ENCODE results near the gene SAMHD1.
A peak's percentile ranks its signal among the peaks of the same experiment; 100 is the strongest.

The SAMHD1 gene

DNA sequence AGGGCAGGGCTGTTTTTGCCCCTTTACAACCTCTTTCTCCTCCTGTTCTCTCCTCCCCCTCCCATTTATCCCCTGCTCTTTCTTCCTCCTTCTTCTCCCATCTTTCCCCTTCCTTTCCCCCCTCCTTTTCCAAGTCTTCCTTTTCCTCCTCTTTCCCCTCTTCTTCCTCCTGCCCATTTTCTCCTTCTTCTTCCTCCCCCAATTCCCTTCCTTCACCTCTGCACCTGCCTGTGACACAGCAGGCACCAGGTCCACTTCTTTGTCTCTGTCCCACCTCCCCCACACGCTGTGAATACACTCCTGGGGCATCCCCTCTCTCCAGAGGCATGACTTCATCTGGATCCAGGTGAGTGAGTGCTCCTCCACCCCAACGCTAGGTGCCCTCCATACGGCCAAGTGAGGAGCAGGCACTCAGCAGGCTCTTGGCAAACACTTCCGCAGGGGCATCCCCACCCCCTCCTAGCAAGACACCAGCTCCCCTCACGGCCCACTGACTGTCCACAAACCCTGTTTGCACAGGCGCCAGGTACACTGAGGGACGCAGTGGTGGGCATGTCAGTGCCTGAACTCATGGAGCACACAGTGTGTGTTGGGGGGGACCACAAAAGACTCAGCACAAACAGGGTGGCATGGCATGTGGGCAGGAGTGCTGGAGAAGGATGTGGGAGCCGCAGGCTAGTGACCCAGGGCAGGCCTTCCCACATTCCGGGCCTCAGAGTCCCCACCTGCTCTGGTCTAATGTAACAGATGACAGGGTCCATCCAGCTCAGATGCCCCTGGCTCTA is 86.2 kb downstream of the SAMHD1 start:
- FAIRE-seq (no peak), DNase-seq (ENCODE audit: insufficient read length) (no peak)
- no peak for TF ChIP-seq POLR2AphosphoS5 (IDR thresholded peaks at IDR 0.05; ENCODE audit: low read depth, low read length)
- no peak for TF ChIP-seq TAF1 (IDR thresholded peaks at IDR 0.05; ENCODE audit: borderline replicate concordance, low read depth, low read length)
- no peak for TF ChIP-seq POLR2A (IDR thresholded peaks at IDR 0.05; ENCODE audit: low read depth, low read length)

DNA sequence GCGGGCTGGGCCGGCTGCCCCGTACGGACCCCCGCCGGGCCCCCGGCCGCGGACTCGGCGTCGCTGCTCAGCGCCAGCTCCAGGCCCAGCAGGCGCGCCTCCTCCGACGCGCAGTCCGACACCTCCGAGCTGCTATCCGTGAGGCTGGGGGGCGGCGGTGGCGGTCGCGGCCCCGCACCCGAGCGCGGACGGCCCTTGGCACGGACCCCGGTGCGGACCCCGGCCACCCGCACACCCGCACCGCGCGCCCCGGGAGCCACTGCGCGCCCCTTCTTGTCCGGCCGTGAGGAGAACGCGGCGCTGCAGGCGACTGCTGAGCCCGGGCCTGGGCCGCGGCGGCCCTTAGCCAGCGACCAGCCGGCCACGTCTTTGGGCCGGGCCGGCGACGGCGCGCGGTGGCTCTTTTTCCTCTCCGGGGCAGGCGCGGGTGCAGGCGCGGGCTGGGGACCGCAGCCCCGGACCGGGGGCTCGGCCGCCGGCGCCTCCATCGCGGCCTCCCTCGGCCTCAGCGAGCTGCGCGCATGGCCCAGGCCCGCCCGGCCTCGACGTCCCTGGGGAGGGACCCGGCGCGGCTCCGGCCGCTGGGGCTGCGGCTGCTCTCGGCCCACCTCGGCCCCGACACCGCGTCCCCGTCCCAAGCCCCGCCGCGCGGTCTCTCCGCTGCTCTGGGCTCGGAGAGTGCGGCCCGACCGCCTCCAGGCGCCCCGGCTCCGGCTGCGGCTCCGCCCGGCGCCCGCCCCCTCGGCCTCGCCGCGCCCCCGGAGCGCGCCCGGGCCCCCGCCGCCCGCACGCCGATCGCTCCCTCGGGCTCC is 88.4 kb downstream of the SAMHD1 start:
- no peak for TF ChIP-seq POLR2A (IDR thresholded peaks at IDR 0.05; ENCODE audit: low read depth, low read length)
- no peak for TF ChIP-seq POLR2AphosphoS5 (IDR thresholded peaks at IDR 0.05; ENCODE audit: low read depth, low read length)
- TF ChIP-seq TAF1 (IDR thresholded peaks at IDR 0.05; ENCODE audit: borderline replicate concordance, low read depth, low read length) = no peak
- no peak for DNase-seq (ENCODE audit: insufficient read length)
- no peak for FAIRE-seq

DNA sequence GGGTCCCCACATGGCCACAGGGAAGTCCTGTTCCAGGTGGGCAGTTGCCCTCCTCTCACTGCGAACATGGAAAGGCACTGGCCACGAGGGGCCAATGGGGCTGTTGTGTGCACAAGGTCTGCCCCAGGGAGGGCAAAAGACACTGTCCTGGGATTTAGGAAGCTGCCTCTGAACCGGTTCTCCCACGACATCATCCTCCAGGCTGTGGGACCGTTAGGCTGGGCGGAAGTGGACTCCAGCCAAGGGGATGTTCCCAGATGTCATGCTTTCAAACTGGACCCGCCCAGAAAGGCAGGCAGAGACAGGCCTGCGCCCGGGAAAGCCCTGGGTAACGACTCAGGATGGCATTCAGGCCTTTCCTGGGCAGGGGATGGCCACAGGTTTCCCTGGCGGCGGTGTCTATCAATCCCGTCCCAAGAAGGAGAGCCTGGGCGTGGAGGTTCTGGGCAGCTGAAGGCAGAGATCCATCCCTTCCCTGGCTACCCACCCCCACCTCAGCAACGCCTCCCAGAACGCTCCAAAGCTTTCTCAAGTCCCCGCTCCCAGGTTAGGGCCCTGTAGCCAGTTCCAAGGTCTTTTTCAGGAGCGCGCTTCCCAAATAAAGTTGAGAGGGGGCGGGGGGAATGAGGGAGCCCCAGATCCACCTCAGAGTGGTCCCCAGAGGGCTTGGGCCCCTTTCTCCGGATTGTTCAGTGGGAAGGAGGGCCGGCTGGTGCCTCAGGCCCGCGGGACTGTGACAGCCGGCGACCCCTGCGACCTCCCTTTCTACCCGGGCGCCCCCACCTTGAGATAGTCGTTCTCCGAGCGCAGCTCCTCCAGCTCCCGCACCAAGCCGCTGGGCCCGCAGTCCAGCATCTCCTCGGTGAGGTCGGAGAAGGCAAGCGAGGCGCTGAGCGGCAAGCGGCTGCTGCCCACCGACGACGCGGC is 89.4 kb downstream of the SAMHD1 start:
- FAIRE-seq (no peak), DNase-seq (ENCODE audit: insufficient read length) (no peak)
- no peak for TF ChIP-seq POLR2AphosphoS5 (IDR thresholded peaks at IDR 0.05; ENCODE audit: low read depth, low read length)
- TF ChIP-seq POLR2A (IDR thresholded peaks at IDR 0.05; ENCODE audit: low read depth, low read length) = no peak
- TF ChIP-seq TAF1 (IDR thresholded peaks at IDR 0.05; ENCODE audit: borderline replicate concordance, low read depth, low read length) = no peak

DNA sequence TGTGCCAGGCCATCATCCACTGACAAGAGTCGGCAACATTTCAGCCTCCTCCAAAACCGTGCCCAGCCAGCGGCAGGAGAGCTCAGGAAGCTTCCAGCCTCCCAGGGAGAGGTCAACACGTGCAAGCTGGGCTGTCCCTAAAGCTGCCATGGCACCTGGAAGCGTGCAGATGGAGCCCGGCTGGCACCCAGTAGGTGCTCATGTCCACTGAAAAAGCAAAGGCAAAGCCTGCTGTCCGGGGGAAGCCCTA is 90.0 kb downstream of the SAMHD1 start:
- no peak for TF ChIP-seq POLR2A (IDR thresholded peaks at IDR 0.05; ENCODE audit: low read depth, low read length)
- no peak for TF ChIP-seq POLR2AphosphoS5 (IDR thresholded peaks at IDR 0.05; ENCODE audit: low read depth, low read length)
- no peak for TF ChIP-seq TAF1 (IDR thresholded peaks at IDR 0.05; ENCODE audit: borderline replicate concordance, low read depth, low read length)
- no peak for DNase-seq (ENCODE audit: insufficient read length)
- FAIRE-seq = no peak

DNA sequence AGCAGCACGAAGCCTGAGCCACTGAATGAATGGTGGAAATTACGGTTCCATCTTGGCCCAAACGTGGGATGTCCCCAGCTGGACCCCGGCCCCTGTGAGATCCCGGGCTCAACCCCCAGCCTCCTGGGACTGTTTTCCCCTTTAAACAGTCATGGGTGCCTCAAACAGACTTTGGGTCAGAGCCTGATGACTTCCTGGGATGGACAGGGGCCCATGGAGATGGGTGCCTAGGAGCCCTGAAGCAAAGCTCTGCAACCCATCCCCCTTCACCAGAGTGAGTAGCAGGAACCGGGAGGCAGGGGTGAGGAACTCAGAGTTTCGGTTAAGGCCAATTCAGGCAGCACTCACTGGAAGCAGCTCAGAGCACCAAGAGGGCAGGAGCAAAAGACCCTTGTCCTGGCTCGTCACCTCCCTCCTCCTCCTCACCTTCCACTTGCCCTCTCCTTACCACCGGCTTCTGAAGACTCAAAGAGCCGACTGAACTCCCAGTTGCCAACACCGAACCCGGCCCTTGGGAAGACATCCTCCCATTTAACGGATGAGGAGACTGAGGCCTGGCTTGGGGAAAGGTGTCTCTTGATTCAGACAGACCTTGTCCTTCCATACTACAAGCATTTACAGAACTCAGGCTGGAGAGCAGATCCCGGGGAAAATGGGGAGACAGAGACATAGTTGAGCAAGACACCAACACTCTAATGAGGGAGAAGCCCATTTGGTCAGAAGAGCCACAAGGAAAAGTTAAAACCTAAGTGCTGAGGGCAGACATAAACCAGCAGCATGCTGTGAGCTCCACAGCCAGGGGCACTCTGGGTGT is 90.5 kb downstream of the SAMHD1 start:
- FAIRE-seq = no peak
- TF ChIP-seq POLR2AphosphoS5 (IDR thresholded peaks at IDR 0.05; ENCODE audit: low read depth, low read length) (no peak), POLR2A (IDR thresholded peaks at IDR 0.05; ENCODE audit: low read depth, low read length) (no peak), TAF1 (IDR thresholded peaks at IDR 0.05; ENCODE audit: borderline replicate concordance, low read depth, low read length) (no peak)

DNA sequence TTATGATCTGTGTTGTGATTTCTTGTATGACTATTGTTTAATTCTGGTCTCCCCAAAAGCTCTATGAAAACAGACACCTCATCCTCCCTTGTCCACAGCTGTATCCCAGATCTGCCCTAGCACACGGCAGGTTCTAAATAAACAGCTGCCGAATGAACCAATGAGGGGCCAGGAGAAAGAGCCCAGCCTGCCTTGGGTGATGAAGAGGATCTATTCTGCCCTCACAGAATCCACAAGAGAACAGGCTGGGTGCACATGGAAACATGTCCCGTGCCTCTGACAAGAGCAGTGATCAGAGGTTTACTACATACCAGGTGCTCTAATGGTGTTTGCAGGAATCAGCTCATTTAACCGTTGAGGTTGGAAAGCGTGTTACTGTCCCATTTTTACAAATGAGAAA is 91.2 kb downstream of the SAMHD1 start:
- FAIRE-seq = no peak
- TF ChIP-seq POLR2A (IDR thresholded peaks at IDR 0.05; ENCODE audit: low read depth, low read length) (no peak), POLR2AphosphoS5 (IDR thresholded peaks at IDR 0.05; ENCODE audit: low read depth, low read length) (no peak), TAF1 (IDR thresholded peaks at IDR 0.05; ENCODE audit: borderline replicate concordance, low read depth, low read length) (no peak)
- no peak for DNase-seq (ENCODE audit: insufficient read length)

More for the DNA sequence above, 90.5 kb downstream of the SAMHD1 start:
- DNase-seq (ENCODE audit: insufficient read length) = no peak

DNA sequence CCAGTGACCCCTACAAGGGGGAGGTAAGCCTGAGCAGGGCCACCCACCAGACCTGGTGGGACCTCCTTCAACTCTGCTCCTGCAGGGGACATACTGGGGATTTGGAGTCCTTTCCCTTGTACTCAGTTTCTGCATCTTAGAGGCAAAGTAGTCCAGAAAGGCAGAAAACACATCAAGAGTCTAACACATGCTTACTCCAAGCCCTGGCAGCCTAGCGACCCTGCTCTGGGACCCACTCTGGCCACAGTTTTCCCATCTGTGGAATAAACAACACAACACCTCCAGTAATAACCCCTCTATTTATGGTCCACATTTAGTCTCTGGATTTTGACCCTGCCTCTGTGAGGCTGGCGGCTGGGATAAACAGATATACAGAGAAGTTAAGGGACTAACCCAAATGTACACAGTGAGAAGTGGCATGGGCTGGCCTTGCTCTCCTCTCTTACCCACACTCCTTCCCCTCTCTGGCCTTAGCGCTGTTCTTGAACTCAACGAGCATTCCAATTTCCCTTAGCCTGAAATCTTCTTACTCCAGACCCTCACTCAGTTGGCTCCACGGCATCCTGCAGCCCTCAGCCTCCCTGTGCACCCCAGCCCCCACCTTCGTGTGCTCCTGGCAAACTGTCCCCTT is 91.7 kb downstream of the SAMHD1 start:
- no peak for FAIRE-seq
- TF ChIP-seq POLR2A (IDR thresholded peaks at IDR 0.05; ENCODE audit: low read depth, low read length) (no peak), TAF1 (IDR thresholded peaks at IDR 0.05; ENCODE audit: borderline replicate concordance, low read depth, low read length) (no peak), POLR2AphosphoS5 (IDR thresholded peaks at IDR 0.05; ENCODE audit: low read depth, low read length) (no peak)
- no peak for DNase-seq (ENCODE audit: insufficient read length)

DNA sequence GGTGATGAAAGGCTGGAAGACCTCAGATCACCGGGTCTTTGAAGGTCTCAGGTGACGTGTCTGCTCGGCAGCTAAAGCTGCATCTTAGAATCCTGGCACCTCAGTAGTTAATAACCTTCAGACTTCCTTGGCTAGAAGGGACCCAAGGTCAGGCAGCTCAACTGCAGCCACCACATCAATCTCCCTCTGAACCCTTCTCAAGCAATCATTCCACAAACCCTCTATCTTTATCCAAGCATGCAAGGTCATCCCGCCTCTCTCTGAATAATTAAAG is 92.3 kb downstream of the SAMHD1 start:
- TF ChIP-seq TAF1 (IDR thresholded peaks at IDR 0.05; ENCODE audit: borderline replicate concordance, low read depth, low read length) = no peak
- TF ChIP-seq POLR2AphosphoS5 (IDR thresholded peaks at IDR 0.05; ENCODE audit: low read depth, low read length) = no peak
- TF ChIP-seq POLR2A (IDR thresholded peaks at IDR 0.05; ENCODE audit: low read depth, low read length) = no peak

DNA sequence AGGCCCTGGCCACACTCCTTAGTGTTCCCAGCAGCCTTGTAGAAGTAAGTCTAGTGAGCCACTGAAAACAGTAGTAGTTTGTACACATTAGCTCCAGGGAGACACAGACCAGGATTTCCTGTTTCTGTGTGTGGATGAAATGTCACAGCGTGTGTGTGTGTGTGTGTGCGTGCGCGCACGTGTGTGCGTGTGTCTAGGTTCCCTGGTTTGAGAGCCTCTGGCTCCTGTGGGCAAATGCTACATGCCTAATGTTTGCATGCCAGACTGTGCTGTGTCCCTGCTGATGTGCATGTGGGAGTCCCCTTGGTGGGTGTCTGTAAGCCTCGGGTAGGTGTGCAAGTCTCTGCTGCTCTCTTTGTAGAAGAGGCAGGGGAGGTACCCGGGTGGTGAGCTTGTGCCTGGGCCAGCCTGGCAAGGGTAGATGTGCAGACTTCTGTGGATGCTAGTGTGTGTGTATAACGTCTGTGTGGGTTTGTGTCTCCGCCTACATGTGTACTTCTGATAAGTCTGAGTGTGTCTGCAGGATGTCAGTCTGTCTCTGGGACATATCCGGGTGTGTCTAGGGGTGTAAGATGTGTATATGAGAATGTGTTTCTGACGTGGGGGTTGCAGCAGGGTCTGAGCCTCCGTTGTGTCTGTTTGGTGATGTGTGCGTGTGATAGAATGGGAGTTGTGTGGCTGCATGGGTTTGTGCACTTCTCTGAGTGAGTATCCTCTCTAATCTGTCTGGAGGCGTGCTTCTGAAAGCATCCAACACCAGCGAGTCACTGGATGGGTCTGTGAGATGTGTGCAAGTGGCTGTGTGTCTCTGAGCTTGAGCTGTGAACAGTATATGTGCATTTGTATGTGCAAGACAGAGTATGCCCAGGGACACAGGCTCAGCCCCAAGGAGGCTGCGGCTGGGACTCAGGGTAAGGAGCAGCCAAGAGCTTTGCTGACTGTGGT is 94.5 kb downstream of the SAMHD1 start:
- no peak for DNase-seq (ENCODE audit: insufficient read length)
- no peak for TF ChIP-seq TAF1 (IDR thresholded peaks at IDR 0.05; ENCODE audit: borderline replicate concordance, low read depth, low read length)
- TF ChIP-seq POLR2AphosphoS5 (IDR thresholded peaks at IDR 0.05; ENCODE audit: low read depth, low read length) = 0 out of 2 replicates have a peak, but pooled peaks have one; percentile 29
- TF ChIP-seq POLR2A (IDR thresholded peaks at IDR 0.05; ENCODE audit: low read depth, low read length) = peak; percentile 25; the same call in 1 of the 2 replicates
- FAIRE-seq = no peak

More for the DNA sequence above, 92.3 kb downstream of the SAMHD1 start:
- no peak for FAIRE-seq
- DNase-seq (ENCODE audit: insufficient read length) = no peak

Measured in GM12892 (cell line).